Stimulated activated naive B cell treated with anti-CD40 and anti-IgM and Interleukin-4, amounts not matched to agents 10 μg/mL and 1 μg/mL and 100 μg/mL, for 72 hours (primary cell): ENCODE results near the gene SLC33A1.
A peak's percentile ranks its signal among the peaks of the same experiment; 100 is the strongest.
"Not testable (repeated sequence)": the region's sequence is repeated elsewhere in the genome, so short reads cannot be mapped to it uniquely, and the experiment has no call there.

Experiments
- ATAC-seq, 2 donors: fragments of 150-1000 bp; cut with Tn5 transposase; replicated peaks; 2 replicates each; pipeline ENCODE4 v1.10.0; 2021; ENCODE audit warnings: moderate library complexity in 1 of 2
- DNase-seq: peaks from one replicate; pipeline ENCODE4 v3.0.0; 2021
- H3K27ac Mint-ChIP-seq: one replicate; pipeline ENCODE4 v1.8.0; 2022; ENCODE audit warnings: mild to moderate bottlenecking, mixed read lengths
- H3K27me3 Mint-ChIP-seq, 2 donors: one replicate each; pipeline ENCODE4 v1.8.0; 2022; ENCODE audit warnings: mixed read lengths in 2 of 2
- H3K36me3 Mint-ChIP-seq, 2 donors: one replicate each; pipeline ENCODE4 v1.8.0; 2022; ENCODE audit warnings: mixed read lengths in 2 of 2, mild to moderate bottlenecking in 1 of 2
- H3K4me1 Mint-ChIP-seq, 2 donors: one replicate each; pipeline ENCODE4 v1.8.0; 2022; ENCODE audit warnings: mixed read lengths in 2 of 2, mild to moderate bottlenecking in 1 of 2
- H3K4me3 Mint-ChIP-seq, 2 donors: one replicate each; pipeline ENCODE4 v1.8.0; 2022; ENCODE audit warnings: mild to moderate bottlenecking in 2 of 2, mixed read lengths in 2 of 2, moderate library complexity in 1 of 2
- H3K9me3 Mint-ChIP-seq, 2 donors: one replicate each; pipeline ENCODE4 v1.8.0; 2022; ENCODE audit warnings: mixed read lengths in 2 of 2, mild to moderate bottlenecking in 1 of 2

SLC33A1 gene

GRCh38 chr3:155871746-155872158 is 17.5 kb upstream of the SLC33A1 start:
- DNase-seq (no peak), ATAC-seq (peak in 1 of 2 donors; percentile 0)
- no peaks in the 10 kb centered on the region for H3K36me3 Mint-ChIP-seq
- H3K4me3 Mint-ChIP-seq: peak overlapping the region; percentile 89 to 95
- H3K4me1 Mint-ChIP-seq: peaks cover 12 to 21% of the 10 kb centered on the region in 2 donors
- H3K27me3 Mint-ChIP-seq: no peaks in the 10 kb centered on the region
- H3K27ac Mint-ChIP-seq: peak overlapping the region; percentile 85
- H3K9me3 Mint-ChIP-seq: no peaks in the 10 kb centered on the region

- H3K4me1 Mint-ChIP-seq: peaks cover 11 to 21% of the 10 kb centered on the region in 2 donors
- H3K36me3 Mint-ChIP-seq: no peaks in the 10 kb centered on the region
- H3K27me3 Mint-ChIP-seq: no peaks in the 10 kb centered on the region
- H3K9me3 Mint-ChIP-seq: no peaks in the 10 kb centered on the region
- DNase-seq: peak; percentile 32
- peak overlapping the region; percentile 89 to 95 for H3K4me3 Mint-ChIP-seq
- peak overlapping the region; percentile 85 for H3K27ac Mint-ChIP-seq
- ATAC-seq: peak; percentile 30 to 36
Measured at GRCh38 chr3:155870945-155871745, 16.9 kb upstream of the SLC33A1 start.

GRCh38 chr3:155870133-155870944 is 16.1 kb upstream of the SLC33A1 start, which contains the start of gene GMPS:
Gene GMPS (plus strand): TSS chr3:155870650. CDS start chr3:155870871, 221 bp downstream.
- Mint-ChIP-seq H3K9me3 (no peaks in the 10 kb centered on the region), H3K36me3 (no peaks in the 10 kb centered on the region), H3K27me3 (no peaks in the 10 kb centered on the region), H3K4me1 (peaks cover 9 to 21% of the 10 kb centered on the region in 2 donors), H3K4me3 (peak within 1 kb of the TSS; percentile 94 to 95), H3K27ac (peak within 1 kb of the TSS; percentile 95)
- ATAC-seq: peak; percentile 89 to 95
- peak; percentile 97 for DNase-seq

GRCh38 chr3:155869691-155870090 is 15.5 kb upstream of the SLC33A1 start:
- DNase-seq: no peak
- Mint-ChIP-seq H3K9me3 (no peaks in the 10 kb centered on the region), H3K4me3 (peak overlapping the region; percentile 94 to 95), H3K36me3 (no peaks in the 10 kb centered on the region), H3K4me1 (peaks cover 7 to 21% of the 10 kb centered on the region in 2 donors), H3K27me3 (no peaks in the 10 kb centered on the region), H3K27ac (peak overlapping the region; percentile 95)
- ATAC-seq: no peak

GRCh38 chr3:155863072-155863784 is 9.0 kb upstream of the SLC33A1 start:
- no peak overlapping the region for H3K4me3 Mint-ChIP-seq
- no peak overlapping the region for H3K27ac Mint-ChIP-seq
- peaks cover 0 to 5% of the 10 kb centered on the region in 2 donors for H3K27me3 Mint-ChIP-seq
- DNase-seq (no peak), ATAC-seq (no peak)
- no peaks in the 10 kb centered on the region for H3K9me3 Mint-ChIP-seq
- H3K4me1 Mint-ChIP-seq: peaks cover 0 to 2% of the 10 kb centered on the region in 2 donors
- H3K36me3 Mint-ChIP-seq: no peaks in the 10 kb centered on the region

GRCh38 chr3:155862290-155862982 is 8.2 kb upstream of the SLC33A1 start:
- H3K27ac Mint-ChIP-seq, H3K27me3 Mint-ChIP-seq, H3K4me3 Mint-ChIP-seq, ATAC-seq, H3K4me1 Mint-ChIP-seq, DNase-seq, H3K9me3 Mint-ChIP-seq, H3K36me3 Mint-ChIP-seq: not testable (repeated sequence)

- no peak for ATAC-seq
- H3K4me1 Mint-ChIP-seq: peaks cover 0 to 2% of the 10 kb centered on the region in 2 donors
- no peak overlapping the region for H3K4me3 Mint-ChIP-seq
Measured at GRCh38 chr3:155861476-155862183, 7.4 kb upstream of the SLC33A1 start.

DNA sequence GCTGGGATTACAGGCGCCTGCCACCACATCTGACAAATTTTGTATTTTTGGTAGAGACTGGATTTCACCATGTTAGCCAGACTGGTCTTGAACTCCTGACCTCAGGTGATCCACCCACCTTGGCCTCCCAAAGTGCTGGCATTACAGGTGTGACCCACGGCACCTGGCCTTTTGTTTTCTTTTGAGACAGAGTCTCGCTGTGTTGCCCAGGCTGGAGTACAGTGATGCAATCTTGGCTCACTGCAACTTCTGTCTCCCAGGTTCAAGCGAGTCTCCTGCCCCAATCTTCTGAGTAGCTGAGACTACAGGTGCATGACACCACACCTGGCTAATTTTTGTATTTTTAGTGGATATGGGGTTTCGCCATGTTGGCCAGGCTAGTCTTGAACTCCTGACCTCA is 6.2 kb upstream of the SLC33A1 start:
- not testable (repeated sequence) for H3K27me3 Mint-ChIP-seq, H3K4me1 Mint-ChIP-seq, H3K4me3 Mint-ChIP-seq, H3K27ac Mint-ChIP-seq, ATAC-seq, DNase-seq, H3K9me3 Mint-ChIP-seq, H3K36me3 Mint-ChIP-seq

More at GRCh38 chr3:155861476-155862183, 7.4 kb upstream of the SLC33A1 start:
- Mint-ChIP-seq H3K27me3 (peaks cover 0 to 5% of the 10 kb centered on the region in 2 donors), H3K27ac (no peak overlapping the region), H3K36me3 (no peaks in the 10 kb centered on the region), H3K9me3 (no peaks in the 10 kb centered on the region)
- no peak for DNase-seq

- no peaks in the 10 kb centered on the region for H3K9me3 Mint-ChIP-seq
- DNase-seq: no peak
Measured at GRCh38 chr3:155859859-155860258, 5.6 kb upstream of the SLC33A1 start.

DNA sequence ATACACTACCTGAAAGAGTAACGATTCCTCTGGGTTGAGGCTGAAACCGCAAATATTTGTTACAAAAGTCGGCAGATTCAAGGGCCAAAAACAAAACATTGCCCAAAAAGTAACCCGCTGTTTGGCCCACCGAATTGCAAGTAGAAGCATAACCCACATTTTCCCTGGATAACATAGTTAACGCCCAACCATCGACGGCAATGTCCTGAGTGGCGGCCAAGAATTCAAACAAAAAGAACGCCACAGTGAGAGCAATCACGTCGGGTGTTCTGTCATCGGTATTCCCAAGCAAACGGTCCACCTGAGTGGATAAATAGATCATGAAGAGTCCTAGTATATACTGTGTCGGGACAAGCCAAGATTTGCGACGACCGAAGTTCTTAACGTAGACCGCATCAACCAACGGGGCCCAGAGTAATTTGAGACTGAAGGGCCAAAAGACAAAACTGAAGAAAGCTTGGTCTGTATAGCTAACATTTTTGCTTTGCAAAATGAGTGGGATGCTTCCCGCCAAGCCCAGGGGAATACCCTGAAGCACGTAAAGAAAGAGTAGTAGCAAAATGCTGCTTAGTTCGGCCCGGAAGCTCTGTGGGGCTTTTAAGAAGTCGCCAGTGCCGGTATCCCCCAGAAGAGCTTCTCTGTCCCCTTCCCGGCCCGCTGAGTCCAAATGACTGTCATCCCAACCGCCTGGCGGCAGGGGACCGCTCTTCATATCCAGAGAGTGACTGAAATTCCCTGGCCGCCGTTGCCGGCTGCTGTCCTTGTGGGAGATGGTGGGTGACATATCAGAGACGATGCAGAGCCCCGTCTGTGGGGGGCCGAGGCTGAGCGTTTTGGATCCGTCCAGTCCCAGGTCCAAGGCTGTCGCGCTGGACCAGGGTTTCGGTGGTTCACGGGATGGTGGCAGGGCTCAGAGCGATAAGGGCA is 750 bp downstream of the SLC33A1 start:
- Mint-ChIP-seq H3K27ac (peak overlapping the region; percentile 98), H3K27me3 (no peaks in the 10 kb centered on the region), H3K4me3 (peak overlapping the region; percentile 92 to 99), H3K4me1 (peaks cover 19 to 26% of the 10 kb centered on the region in 2 donors), H3K36me3 (peaks cover 9 to 29% of the 10 kb centered on the region in 2 donors), H3K9me3 (no peaks in the 10 kb centered on the region)
- peak; percentile 4 for DNase-seq
- ATAC-seq: peak in 1 of 2 donors; percentile 1

More at GRCh38 chr3:155859859-155860258, 5.6 kb upstream of the SLC33A1 start:
- no peak for ATAC-seq
- H3K4me3 Mint-ChIP-seq: no peak overlapping the region
- no peak overlapping the region for H3K27ac Mint-ChIP-seq
- H3K36me3 Mint-ChIP-seq: peaks cover under 1 to 1% of the 10 kb centered on the region in 2 donors
- peaks cover 0 to 5% of the 10 kb centered on the region in 2 donors for H3K27me3 Mint-ChIP-seq
- H3K4me1 Mint-ChIP-seq: peaks cover 3% of the 10 kb centered on the region in 2 donors

GRCh38 chr3:155852341-155852740 is 1.9 kb downstream of the SLC33A1 start:
- H3K4me3 Mint-ChIP-seq: peak overlapping the region; percentile 92 to 99

GRCh38 chr3:155849404-155849803 is 4.8 kb downstream of the SLC33A1 start:
- H3K36me3 Mint-ChIP-seq: peaks cover 11 to 39% of the 10 kb centered on the region in 2 donors
- H3K27ac Mint-ChIP-seq, DNase-seq: not testable (repeated sequence)

More at GRCh38 chr3:155852341-155852740, 1.9 kb downstream of the SLC33A1 start:
- DNase-seq: no peak
- no peak for ATAC-seq
- Mint-ChIP-seq H3K27me3 (no peaks in the 10 kb centered on the region), H3K36me3 (peaks cover 16 to 37% of the 10 kb centered on the region in 2 donors), H3K9me3 (no peaks in the 10 kb centered on the region), H3K27ac (no peak overlapping the region), H3K4me1 (peaks cover 22 to 34% of the 10 kb centered on the region in 2 donors)

More at GRCh38 chr3:155849404-155849803, 4.8 kb downstream of the SLC33A1 start:
- not testable (repeated sequence) for H3K9me3 Mint-ChIP-seq, H3K4me3 Mint-ChIP-seq, H3K27me3 Mint-ChIP-seq, ATAC-seq
- H3K4me1 Mint-ChIP-seq: peaks cover 20 to 42% of the 10 kb centered on the region in 2 donors
